ENCODE results near the gene RPRM.
"Not testable (repeated sequence)": the region's sequence is repeated elsewhere in the genome, so short reads cannot be mapped to it uniquely, and the experiment has no call there.

RPRM gene

GRCh38 chr2:153478289-153479261, at the start of gene RPRM:
Gene RPRM (minus strand): TSS chr2:153478762. CDS start chr2:153478565, 197 bp downstream.
- peak; percentile 83 for DNase-seq

DNA sequence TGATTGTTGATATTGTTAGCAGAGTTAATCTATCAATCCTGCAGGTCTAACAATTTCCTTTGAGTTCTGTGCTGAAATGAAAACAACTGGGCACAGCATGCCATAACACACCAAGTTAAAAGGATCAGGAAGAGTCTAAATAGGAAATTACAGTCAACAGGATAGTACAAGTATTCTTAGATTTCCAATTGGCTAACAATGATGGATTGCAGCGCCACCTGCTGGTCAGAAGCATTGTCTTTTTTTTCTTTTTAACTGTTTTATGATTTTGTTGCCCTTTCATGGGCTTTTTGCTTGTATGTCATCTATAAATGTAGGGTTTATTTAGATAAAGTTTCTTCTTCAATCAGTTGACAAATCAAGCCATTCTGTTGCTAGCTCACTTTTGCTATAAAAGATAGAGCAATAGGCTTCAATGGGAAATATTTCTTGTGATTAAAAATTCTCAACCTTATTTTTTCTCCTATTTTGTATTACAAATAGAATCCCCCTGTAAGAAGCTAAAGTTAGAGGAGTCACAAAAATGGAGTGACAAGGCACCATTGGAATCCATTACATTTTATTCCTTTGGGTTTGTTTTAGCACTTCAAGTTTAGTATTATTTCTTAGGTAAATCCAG, 40.8 kb upstream of the RPRM start:
- DNase-seq = peak; percentile 89

GRCh38 chr2:153512331-153512730, 33.8 kb upstream of the RPRM start:
- DNase-seq = no peak

DNA sequence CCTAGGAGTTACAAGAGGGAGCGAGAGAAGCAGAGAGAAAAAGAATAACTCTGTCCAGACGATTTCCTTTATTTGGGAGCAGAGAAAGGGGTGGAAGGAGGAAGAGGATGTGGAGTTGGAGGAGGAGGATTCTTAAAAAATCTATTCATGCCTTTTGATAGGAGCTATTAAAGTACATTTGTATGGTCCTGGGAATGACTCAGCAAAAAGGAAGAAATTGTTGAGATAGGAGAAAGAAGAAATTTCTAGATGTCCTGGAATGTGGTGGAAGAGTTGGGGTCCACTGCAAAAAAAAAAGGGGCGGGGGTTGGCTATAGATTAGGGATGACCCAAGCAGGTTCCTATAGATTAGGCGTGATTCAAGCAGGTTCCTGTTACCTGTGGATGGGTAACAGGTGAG, 32.4 kb upstream of the RPRM start:
- DNase-seq = no peak

DNA sequence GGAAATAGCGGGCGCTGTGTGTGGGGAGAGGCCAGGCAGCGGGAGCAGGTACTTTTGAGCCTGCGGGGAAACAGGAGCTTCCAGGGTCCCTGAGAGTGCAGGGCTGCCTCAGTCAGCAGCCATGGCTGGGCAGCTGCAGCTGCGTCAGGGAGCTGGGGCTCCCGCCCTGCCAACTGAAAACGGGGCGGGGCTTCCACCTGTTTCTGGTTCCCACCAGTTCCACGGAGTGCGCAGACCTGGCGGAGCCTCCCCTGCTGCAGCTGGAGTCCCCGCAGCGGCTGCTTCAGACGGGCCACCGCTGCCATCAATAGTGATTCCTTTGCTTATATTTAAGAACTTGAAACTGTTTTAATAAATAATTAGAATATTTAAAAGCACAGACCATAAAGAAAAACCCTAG, 30.6 kb upstream of the RPRM start:
- DNase-seq = no peak

GRCh38 chr2:153506499-153506898, 27.9 kb upstream of the RPRM start:
- not testable (repeated sequence) for DNase-seq

DNA sequence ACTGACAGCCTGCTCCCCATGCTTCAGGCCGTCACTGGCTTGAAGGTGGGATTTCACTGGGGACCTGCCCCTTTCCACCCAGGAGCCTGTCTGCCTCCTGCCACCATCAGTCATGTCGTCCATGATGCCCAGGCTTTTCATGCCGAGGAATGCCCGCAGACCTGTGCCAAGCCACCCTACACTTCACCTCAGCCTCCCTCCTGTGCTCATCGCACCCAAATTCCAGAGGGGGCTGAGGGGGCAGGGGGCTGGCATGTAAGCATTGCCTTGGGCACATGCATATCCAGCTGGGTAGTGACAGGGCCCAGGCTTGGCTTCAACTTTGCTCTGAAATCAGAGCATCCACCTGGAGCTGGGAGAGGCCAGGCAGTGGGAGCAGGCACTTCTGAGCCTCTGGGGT, 20.9 kb upstream of the RPRM start:
- no peak for DNase-seq

DNA sequence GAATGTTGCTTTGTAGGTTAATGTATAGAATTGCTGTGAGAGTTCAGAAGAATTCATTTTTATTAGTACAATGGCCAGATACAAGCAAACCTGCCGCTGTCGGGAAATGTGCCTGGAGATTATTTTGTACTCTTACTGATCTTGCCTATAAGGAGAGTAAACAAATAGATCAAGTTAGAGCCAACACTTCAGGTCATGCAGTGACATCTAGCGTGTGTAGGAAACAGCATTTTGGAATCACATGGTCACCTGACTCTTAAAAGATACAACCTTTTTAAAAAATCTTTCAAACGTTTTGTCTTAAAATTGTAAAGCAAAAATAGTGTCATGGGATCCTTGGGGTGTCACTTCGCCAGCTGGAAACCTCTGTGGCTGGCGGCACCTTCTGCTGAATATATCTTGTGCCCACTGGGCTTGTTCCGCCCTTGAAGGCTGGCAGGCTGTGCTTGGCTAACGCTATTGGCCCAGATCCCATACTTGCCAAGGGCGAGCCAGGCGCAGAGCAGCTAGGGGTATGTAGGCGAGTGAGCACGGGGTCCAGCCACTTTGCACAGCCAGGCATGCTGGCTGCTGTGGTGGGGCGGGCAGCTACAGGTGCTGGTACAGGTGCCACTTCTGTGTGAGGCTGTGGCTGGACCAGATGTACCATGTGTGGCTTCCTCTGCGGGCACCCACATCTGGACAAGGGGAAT, 19.5 kb upstream of the RPRM start:
- peak; percentile 71 for DNase-seq

- DNase-seq = no peak
Observed at GRCh38 chr2:153495725-153496124, 17.2 kb upstream of the RPRM start.

DNA sequence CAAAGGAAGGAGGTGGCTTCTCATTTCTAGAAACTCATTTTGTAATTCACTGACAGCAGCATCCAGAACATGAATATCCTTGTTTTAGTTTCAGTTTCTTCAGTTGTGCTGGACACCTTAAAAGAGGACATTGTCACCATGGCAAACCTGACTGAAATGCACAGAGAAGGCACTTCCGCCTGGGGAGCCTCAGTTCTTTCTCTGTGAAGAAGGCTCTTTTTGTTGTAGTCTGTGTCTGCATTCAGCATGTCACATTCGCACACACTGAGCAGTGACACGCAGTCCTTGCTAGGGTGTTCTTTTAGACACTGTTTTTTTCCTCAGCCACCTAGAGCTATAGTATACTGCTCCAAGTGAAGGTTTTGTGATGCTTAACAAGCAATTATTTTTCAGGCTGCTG, 9.5 kb upstream of the RPRM start:
- no peak for DNase-seq

GRCh38 chr2:153487448-153487847, 8.9 kb upstream of the RPRM start:
- no peak for DNase-seq

DNA sequence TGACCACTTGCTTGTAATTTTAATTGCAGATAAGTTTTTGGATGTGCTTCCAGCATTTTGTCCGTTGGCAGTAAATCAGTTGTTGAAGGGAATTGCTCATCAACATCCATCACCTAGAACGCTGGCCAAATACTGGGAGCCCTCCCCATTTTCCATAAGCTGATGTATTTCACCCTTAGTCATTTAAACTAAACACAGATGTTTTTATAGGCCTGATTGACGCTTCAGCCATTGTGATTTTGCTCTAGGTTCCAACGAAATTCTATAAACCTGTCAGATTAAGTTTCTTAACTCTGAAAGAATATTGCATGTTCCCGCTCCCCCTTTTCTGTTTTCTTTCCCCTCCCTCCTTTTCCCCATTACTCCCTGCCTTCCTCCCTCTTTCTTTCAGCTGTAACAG, 1.0 kb upstream of the RPRM start:
- DNase-seq = peak; percentile 8

DNA sequence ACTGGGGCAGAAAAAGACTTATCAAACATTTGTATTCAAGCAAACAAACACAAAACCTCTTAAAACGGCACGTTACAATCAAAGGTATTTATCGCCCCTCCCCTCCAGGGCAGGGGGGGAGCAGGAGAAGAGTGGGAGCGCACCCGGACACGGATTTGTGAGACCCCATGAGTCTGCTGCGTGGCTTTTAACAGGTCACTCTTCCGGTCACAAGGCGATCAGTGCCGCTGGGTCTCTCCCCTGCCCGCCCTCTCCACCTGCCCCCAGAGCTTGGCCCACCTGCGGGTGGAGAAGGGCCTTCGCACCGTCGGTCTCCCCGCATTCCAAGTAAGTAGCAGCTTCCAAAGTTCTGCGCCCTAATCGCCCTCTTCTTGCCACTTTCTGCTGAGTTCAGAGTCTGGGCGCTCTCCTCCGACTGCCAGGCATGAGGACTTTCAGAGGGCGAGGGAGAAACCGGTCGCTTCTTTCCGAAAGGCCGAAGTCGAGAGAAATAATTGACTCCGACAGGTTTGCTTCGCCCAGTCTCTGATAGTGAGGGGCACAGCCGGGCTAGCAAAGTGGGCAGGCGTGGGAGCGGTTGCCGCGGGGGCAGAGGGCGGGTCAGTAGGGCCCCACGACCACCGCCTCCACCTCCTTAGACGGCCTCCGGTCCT, 800 bp downstream of the RPRM start:
- no peak for DNase-seq

DNA sequence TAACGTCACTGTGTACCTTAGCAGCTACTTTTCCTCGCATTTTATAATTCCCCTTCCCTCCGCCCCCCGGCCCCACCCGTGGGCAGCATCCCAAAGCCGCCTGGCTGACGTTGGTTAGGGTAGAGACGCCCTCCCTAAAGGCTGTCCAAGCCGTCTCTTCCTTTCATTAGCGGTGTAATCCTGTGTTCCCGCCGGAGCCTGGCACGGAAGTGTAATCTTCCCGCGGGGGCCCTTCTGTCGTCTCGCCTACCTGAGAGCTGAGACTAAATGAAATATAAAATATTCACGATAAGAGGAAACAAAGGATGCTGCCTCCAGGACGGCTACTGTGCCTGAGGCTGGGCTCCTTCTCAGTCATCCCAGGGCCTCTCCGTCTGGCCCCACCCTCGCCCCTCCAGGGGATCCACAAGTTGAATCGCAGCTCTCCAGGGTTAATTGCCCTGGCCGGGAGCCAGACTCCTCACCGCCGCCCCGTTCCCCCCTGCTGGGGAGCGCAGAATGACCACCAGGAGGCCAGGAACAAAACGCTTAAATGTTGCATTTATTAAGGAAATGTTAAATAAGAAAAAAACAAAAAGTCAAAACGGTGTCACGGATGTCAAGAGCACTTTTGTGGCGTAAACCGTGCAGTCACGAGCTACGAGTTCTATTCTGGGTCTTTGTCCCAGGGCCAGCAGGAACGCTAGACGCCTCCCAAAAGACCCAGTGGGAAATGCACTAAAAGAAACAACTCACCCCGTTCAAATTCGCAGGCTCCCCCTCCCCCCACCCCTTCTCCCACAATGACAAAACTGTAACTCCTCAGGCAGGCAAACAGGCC, 1.5 kb downstream of the RPRM start:
- DNase-seq = peak; percentile 45

- no peak for DNase-seq
Observed at GRCh38 chr2:153476491-153476815, 2.1 kb downstream of the RPRM start.

DNA sequence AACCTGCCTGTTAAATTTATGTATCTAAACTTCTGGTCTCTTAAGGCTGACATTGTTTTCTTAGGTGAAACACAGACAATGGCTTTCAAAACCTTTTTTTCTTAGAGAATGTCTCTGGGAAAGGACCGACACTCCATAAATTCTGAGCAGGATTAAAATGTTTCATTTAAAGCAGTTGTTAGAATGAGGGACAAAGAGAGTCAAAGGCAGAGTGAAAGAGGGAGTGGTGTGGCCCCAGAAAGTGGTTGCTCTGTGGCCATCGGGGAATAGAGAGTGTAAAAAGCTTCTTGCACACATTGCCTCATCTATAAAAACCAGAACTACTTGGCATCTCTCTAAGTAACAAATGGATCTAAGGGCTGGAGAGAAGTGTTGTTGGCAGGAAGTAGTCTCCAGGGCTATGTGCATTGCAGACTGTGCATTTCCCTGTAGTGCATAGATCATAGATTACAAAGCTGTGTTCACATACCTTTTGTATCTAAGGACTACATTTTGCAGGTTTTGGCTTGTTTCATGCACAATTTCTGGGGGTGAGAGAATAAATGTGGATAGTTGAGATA, 3.6 kb downstream of the RPRM start:
- no peak for DNase-seq

GRCh38 chr2:153474407-153474806, 4.2 kb downstream of the RPRM start:
- DNase-seq = no peak

GRCh38 chr2:153470867-153471266, 7.7 kb downstream of the RPRM start:
- DNase-seq = no peak

GRCh38 chr2:153464395-153464794, 14.2 kb downstream of the RPRM start:
- DNase-seq = no peak

DNA sequence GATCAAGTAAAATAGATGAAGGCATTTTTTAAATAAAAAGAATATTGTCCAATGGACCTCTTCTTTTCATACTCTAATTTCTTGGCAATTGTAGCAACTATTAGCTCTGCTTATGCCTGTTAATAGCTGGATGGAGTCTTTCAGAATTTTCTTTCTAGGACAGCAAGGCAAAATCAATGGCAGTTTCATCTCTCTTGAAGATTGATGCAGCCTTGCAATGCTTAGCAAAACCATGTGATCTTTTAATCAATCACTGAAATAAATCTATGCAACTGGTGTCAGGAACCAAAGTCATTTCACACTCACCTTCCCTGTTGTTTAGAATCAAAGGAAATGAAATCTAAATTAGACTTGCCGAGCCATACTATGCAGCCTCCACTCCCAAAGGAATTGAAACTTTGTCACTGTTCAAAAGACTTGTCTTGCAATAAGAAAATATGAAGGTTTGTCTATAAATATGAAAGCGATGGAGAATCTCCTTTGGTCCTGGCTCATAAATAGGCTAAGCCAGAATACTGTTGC, 16.2 kb downstream of the RPRM start:
- no peak for DNase-seq

GRCh38 chr2:153461453-153461852, 17.1 kb downstream of the RPRM start:
- no peak for DNase-seq

DNA sequence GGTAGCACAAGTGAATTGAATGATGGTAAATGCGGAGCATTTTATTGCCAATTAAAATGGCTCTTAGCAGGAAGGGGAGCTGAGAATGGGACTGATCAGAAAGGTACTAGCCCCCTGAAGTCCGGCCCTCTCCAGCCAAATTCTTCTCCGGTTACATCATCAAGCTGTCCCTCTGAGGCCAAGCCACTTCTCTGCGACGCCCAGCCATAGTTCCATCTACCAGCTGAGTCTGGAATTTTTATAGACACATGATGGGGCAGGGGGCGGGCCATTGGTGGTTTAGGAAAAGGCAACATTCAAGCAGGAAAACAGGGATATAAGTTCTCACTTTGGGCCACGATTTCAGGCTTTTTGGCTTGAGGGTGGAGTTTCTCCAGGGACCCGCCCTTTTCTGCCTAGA, 22.7 kb downstream of the RPRM start:
- no peak for DNase-seq
